GM18508 (cell line): ENCODE data around the gene GJB1.
"Not testable (repeated sequence)": the region's sequence is repeated elsewhere in the genome, so short reads cannot be mapped to it uniquely, and the experiment has no call there.

Source experiments
- ATAC-seq: cut with Tn5 transposase; IDR thresholded peaks from one replicate; pipeline ENCODE4 v1.9.1; 2021; ENCODE audit warnings: moderate number of reproducible peaks; ENCODE audit not compliant: insufficient read depth, unreplicated experiment

The GJB1 gene

GRCh38 chrX:71253253-71254091, 30.4 kb downstream of the GJB1 start:
- no peak for ATAC-seq

- peak; percentile 45 for ATAC-seq
These were observed 31.3 kb downstream of the GJB1 start, which contains the start of gene ZMYM3 for GRCh38 chrX:71254092-71254963. TSS of gene ZMYM3 (minus strand) at chrX:71254140. CDS start at chrX:71253255, 885 bp downstream.

- no peak for ATAC-seq
These were observed 33.0 kb downstream of the GJB1 start for GRCh38 chrX:71256051-71256450.

GRCh38 chrX:71256856-71257255, 33.8 kb downstream of the GJB1 start:
- no peak for ATAC-seq

- ATAC-seq = not testable (repeated sequence)
These were observed 45.6 kb downstream of the GJB1 start for GRCh38 chrX:71268624-71269023.

- ATAC-seq = no peak
These were observed 46.9 kb downstream of the GJB1 start for GRCh38 chrX:71269801-71270395.

- not testable (repeated sequence) for ATAC-seq
These were observed 49.3 kb downstream of the GJB1 start for GRCh38 chrX:71272313-71272712.
